ENCODE data around the gene STPG1.
A peak's percentile ranks its signal among the peaks of the same experiment; 100 is the strongest.

STPG1 gene

GRCh38 chr1:24441996-24442668 lies 28.6 kb upstream of the STPG1 start:
- no peak for DNase-seq
- peaks cover 2 to 5% of the 10 kb centered on the region in 2 donors for H3K4me1 Mint-ChIP-seq
- H3K9me3 Mint-ChIP-seq: no peaks in the 10 kb centered on the region
- H3K4me3 Mint-ChIP-seq: no peak overlapping the region
- no peaks in the 10 kb centered on the region for H3K27me3 Mint-ChIP-seq
- ATAC-seq (replicated peaks): no peak
- H3K27ac Mint-ChIP-seq: no peak overlapping the region
- peaks cover 23 to 27% of the 10 kb centered on the region in 2 donors for H3K36me3 Mint-ChIP-seq

GRCh38 chr1:24441480-24441879 lies 27.9 kb upstream of the STPG1 start:
- Mint-ChIP-seq H3K27me3 (no peaks in the 10 kb centered on the region), H3K4me3 (no peak overlapping the region), H3K27ac (no peak overlapping the region), H3K36me3 (peaks cover 17 to 21% of the 10 kb centered on the region in 2 donors), H3K4me1 (peaks cover 2 to 5% of the 10 kb centered on the region in 2 donors), H3K9me3 (no peaks in the 10 kb centered on the region)
- no peak for DNase-seq
- no peak for ATAC-seq (replicated peaks)

- Mint-ChIP-seq H3K27ac (no peak overlapping the region), H3K4me1 (peaks cover 2 to 5% of the 10 kb centered on the region in 2 donors), H3K9me3 (no peaks in the 10 kb centered on the region), H3K36me3 (peaks cover 13 to 15% of the 10 kb centered on the region in 2 donors), H3K4me3 (no peak overlapping the region), H3K27me3 (no peaks in the 10 kb centered on the region)
- ATAC-seq (replicated peaks) (no peak), DNase-seq (no peak)
Observed at GRCh38 chr1:24440436-24440835, 26.9 kb upstream of the STPG1 start.

GRCh38 chr1:24438423-24438901 lies 24.9 kb upstream of the STPG1 start:
- ATAC-seq (replicated peaks): no peak
- no peak for DNase-seq
- H3K36me3 Mint-ChIP-seq: peaks cover 12 to 15% of the 10 kb centered on the region in 2 donors
- no peak overlapping the region for H3K27ac Mint-ChIP-seq
- H3K4me1 Mint-ChIP-seq: peaks cover 2 to 5% of the 10 kb centered on the region in 2 donors
- H3K27me3 Mint-ChIP-seq: no peaks in the 10 kb centered on the region
- no peak overlapping the region for H3K4me3 Mint-ChIP-seq
- H3K9me3 Mint-ChIP-seq: no peaks in the 10 kb centered on the region

DNA sequence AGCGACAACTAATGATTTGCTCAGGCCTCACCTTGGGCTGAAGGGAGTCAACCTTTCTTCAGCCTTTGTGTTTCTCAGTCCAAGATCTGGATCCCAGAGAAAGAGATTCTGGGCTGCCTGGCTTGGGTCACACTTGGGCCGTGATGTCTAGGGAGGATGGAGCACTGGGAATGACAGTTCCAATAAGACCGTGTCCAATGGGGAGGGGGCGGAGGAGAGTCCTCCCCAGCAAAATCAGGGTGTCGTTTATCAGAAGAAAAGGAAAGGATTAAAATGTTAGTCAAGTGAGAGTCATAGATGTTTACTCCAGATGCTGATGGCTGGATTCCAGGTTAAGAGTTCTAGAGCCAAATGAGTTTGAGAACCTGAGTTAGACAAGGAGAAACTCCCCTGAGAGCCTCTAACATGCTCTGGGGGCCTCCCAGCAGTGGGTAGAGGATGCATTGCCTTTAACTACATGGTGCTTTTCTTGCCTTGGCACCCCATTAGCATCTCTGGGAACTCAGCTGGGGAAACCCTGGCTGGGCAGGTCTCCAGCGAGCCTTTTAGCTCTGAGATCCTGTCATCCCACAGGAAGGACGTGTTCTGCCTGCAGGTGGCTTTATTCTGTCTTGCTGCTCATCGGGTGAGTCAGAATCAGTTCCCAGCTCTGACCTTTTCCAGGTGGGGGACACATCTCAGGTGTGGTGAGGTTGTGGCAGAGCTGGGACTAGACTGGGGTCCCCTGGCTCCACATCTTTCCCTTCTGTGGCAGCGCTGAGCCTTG lies 24.2 kb upstream of the STPG1 start:
- Mint-ChIP-seq H3K4me3 (no peak overlapping the region), H3K4me1 (peaks cover 2 to 5% of the 10 kb centered on the region in 2 donors), H3K27ac (no peak overlapping the region), H3K27me3 (no peaks in the 10 kb centered on the region), H3K9me3 (no peaks in the 10 kb centered on the region), H3K36me3 (peaks cover 12 to 15% of the 10 kb centered on the region in 2 donors)
- ATAC-seq (replicated peaks) (no peak), DNase-seq (no peak)

DNA sequence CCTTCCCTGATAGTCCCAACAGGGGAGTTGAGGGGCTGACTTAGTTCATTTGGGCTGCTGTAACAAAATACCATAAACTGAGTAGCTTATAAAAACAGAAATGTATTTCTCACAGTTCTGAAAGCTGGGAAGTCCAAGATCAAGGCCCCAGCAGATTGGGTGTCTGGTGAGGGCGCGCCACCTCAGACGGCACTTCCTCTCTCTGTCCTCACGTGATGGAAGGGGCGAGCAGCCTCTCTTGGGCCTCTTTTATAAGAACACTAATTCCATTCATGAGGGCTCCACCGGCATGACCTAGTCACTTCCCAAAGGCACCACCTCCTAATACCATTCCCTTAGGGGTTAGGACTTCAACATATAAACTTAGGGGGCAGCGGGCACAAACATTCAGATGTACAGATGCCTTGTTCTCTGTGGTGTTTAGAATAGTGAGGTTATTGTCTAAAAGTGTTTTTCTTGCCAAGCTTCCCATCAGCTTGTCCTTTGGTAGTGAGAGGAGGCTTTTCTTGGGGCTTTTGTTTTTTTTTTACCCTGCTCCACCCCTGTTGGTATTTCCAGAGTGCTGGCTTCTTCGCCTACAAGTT lies 22.3 kb upstream of the STPG1 start:
- no peaks in the 10 kb centered on the region for H3K27me3 Mint-ChIP-seq
- H3K4me1 Mint-ChIP-seq: peaks cover 2 to 10% of the 10 kb centered on the region in 2 donors
- ATAC-seq (replicated peaks) (no peak), DNase-seq (no peak)
- H3K9me3 Mint-ChIP-seq: no peaks in the 10 kb centered on the region
- peaks cover 7 to 15% of the 10 kb centered on the region in 2 donors for H3K36me3 Mint-ChIP-seq
- H3K27ac Mint-ChIP-seq: no peak overlapping the region
- no peak overlapping the region for H3K4me3 Mint-ChIP-seq

GRCh38 chr1:24427545-24427862 lies 13.9 kb upstream of the STPG1 start:
- Mint-ChIP-seq H3K27me3 (no peaks in the 10 kb centered on the region), H3K36me3 (peaks cover 11 to 39% of the 10 kb centered on the region in 2 donors), H3K4me1 (peaks cover 8 to 20% of the 10 kb centered on the region in 2 donors), H3K4me3 (no peak overlapping the region), H3K27ac (no peak overlapping the region), H3K9me3 (no peaks in the 10 kb centered on the region)
- DNase-seq (no peak), ATAC-seq (replicated peaks) (no peak)

DNA sequence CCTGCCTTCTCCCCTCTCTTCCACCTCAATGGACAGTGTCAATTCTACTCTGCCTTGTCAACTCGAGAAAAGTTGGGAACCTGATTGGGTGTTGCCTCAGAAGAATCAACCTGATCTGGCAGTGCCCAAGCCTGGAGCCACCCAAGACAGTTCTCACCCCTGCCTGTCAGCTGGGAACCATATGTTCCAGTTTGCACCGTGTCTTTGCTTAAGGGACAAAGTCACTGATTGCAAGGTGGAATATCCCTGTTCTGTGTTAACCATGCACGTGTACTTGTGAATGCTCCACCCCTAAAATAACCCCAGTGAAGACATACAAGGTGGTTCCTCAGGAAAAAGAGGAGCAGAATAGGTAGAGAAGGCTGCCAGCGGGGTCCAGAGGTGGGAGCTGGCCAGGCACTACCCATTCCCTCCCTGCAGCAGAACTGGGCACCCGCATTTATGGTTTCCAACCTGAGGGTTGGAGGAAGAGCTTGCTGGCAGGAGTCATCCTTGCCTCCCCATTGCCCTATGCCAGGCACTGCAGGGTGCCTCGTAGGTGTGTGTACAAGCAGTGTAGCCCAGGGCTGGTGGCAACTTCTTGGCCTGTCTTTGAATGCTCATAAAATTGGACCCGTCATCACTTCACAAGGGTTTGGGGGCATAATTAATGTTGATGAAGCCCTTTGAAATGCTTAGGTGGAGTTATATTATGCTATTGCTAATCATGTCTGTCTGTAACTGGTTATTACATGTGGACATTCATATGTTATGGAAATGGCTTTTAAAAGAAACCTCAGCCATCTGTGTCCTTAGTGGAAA lies 13.4 kb upstream of the STPG1 start:
- Mint-ChIP-seq H3K4me1 (peaks cover 8 to 20% of the 10 kb centered on the region in 2 donors), H3K27ac (no peak overlapping the region), H3K36me3 (peaks cover 12 to 44% of the 10 kb centered on the region in 2 donors), H3K4me3 (no peak overlapping the region), H3K27me3 (no peaks in the 10 kb centered on the region), H3K9me3 (no peaks in the 10 kb centered on the region)
- no peak for DNase-seq
- no peak for ATAC-seq (replicated peaks)

DNA sequence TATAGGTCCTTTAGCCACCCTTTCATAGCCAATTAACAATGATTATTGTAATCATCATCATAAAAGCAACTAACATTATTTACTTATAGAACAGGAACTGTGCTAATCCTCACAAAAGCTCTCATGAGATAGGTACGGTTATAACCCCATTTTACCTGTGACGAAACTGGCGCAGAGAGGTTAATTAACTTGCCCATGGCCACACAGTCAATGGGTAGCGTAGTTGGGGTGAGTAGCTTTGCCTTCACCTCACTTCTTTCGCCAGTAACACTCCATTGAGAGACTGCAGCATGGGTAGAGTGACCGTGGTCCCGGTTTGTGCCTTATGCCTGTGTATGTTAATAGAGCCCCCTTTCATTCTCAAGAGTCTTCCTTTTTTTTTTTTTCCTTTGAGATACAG lies 12.3 kb upstream of the STPG1 start:
- H3K9me3 Mint-ChIP-seq: no peaks in the 10 kb centered on the region
- ATAC-seq (replicated peaks) (no peak), DNase-seq (no peak)
- peaks cover 17 to 50% of the 10 kb centered on the region in 2 donors for H3K36me3 Mint-ChIP-seq
- H3K27ac Mint-ChIP-seq: no peak overlapping the region
- no peak overlapping the region for H3K4me3 Mint-ChIP-seq
- no peaks in the 10 kb centered on the region for H3K27me3 Mint-ChIP-seq
- peaks cover 8 to 19% of the 10 kb centered on the region in 2 donors for H3K4me1 Mint-ChIP-seq

DNA sequence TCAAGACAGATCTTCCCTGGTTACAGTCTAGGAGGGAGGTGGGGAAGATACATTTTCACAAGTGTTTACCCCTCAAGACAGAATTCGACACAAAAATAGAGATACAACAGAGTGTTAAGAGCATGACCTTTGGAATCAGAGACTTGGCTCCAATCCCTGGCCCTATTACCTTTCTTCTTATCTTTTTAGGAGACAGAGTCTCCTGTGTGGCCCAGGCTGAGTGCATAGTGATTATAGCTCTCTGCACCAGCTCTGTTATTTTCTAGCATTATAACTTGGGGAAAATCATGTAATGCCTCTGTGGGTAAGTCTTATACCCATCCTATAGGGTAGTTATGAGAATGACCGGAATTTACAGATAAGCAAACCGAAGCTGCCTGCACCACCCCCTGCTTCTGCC lies 11.9 kb upstream of the STPG1 start:
- H3K36me3 Mint-ChIP-seq: peaks cover 17 to 50% of the 10 kb centered on the region in 2 donors

GRCh38 chr1:24424990-24425389 lies 11.4 kb upstream of the STPG1 start:
- H3K9me3 Mint-ChIP-seq: no peaks in the 10 kb centered on the region
- H3K4me3 Mint-ChIP-seq: no peak overlapping the region
- H3K27me3 Mint-ChIP-seq: no peaks in the 10 kb centered on the region
- no peak overlapping the region for H3K27ac Mint-ChIP-seq
- no peak for DNase-seq
- ATAC-seq (replicated peaks): no peak
- H3K4me1 Mint-ChIP-seq: peaks cover 8 to 20% of the 10 kb centered on the region in 2 donors
- peaks cover 19 to 50% of the 10 kb centered on the region in 2 donors for H3K36me3 Mint-ChIP-seq

More for the DNA sequence above, 11.9 kb upstream of the STPG1 start:
- Mint-ChIP-seq H3K9me3 (no peaks in the 10 kb centered on the region), H3K27ac (no peak overlapping the region), H3K4me3 (no peak overlapping the region), H3K27me3 (no peaks in the 10 kb centered on the region), H3K4me1 (peaks cover 8 to 20% of the 10 kb centered on the region in 2 donors)
- no peak for ATAC-seq (replicated peaks)
- DNase-seq: no peak

GRCh38 chr1:24424207-24424606 lies 10.6 kb upstream of the STPG1 start:
- peak overlapping the region; percentile 4 for H3K27ac Mint-ChIP-seq
- H3K9me3 Mint-ChIP-seq: no peaks in the 10 kb centered on the region
- no peak overlapping the region for H3K4me3 Mint-ChIP-seq
- H3K4me1 Mint-ChIP-seq: peaks cover 11 to 22% of the 10 kb centered on the region in 2 donors
- H3K36me3 Mint-ChIP-seq: peaks cover 25 to 57% of the 10 kb centered on the region in 2 donors
- ATAC-seq (replicated peaks): peak in 1 of 2 donors; percentile 29
- H3K27me3 Mint-ChIP-seq: no peaks in the 10 kb centered on the region
- DNase-seq: no peak

GRCh38 chr1:24421502-24421901 lies 7.9 kb upstream of the STPG1 start:
- Mint-ChIP-seq H3K27ac (no peak overlapping the region), H3K9me3 (no peaks in the 10 kb centered on the region), H3K4me3 (no peak overlapping the region), H3K36me3 (peaks cover 21 to 45% of the 10 kb centered on the region in 2 donors), H3K4me1 (peaks cover 18 to 42% of the 10 kb centered on the region in 2 donors), H3K27me3 (no peaks in the 10 kb centered on the region)
- no peak for ATAC-seq (replicated peaks)
- no peak for DNase-seq

DNA sequence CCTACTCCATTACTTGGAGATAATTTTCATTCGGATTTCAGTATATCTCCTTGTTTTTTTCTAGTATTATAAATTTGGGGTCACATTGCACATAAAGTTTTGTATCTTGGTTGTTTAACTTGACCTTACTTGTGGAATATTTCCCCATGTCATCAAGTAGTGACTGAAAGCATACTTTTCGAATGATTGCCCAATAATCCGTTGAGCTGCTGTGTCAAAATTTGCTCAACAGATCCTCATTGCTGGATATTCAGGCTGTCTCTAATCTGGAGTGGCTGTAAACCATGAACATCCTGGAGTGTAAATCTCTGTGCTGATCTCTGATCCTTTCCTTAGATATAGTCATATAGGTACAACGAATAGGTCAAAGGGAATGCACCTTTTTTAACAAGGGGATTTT lies 7.0 kb upstream of the STPG1 start:
- H3K9me3 Mint-ChIP-seq: no peaks in the 10 kb centered on the region
- H3K4me3 Mint-ChIP-seq: no peak overlapping the region
- no peak overlapping the region for H3K27ac Mint-ChIP-seq
- peaks cover 25 to 50% of the 10 kb centered on the region in 2 donors for H3K4me1 Mint-ChIP-seq
- no peak for DNase-seq
- peaks cover 19 to 39% of the 10 kb centered on the region in 2 donors for H3K36me3 Mint-ChIP-seq
- H3K27me3 Mint-ChIP-seq: no peaks in the 10 kb centered on the region
- ATAC-seq (replicated peaks): no peak

Data from stimulated activated naive B cell treated with anti-CD40 and anti-IgM and Interleukin-4, amounts not matched to agents 10 μg/mL and 1 μg/mL and 100 μg/mL, for 72 hours (primary cell).